Esophagus squamous epithelium (tissue), 4 donors: ENCODE measurements around the gene DRC3.

Experiments
- CTCF ChIP-seq, 6 experiments: fragments of 450-650 bp in 4 of 6; fragments of 200-600 bp in 2 of 6; sonication (generic) in 2 of 6; IDR thresholded peaks; one replicate each; pipeline ENCODE4 v1.5.1; 2016 to 2019; ENCODE audit warnings: antibody characterized with exemption in 6 of 6, mild to moderate bottlenecking in 4 of 6, moderate library complexity in 4 of 6
- POLR2A ChIP-seq, 4 donors: fragments of 450-650 bp; IDR thresholded peaks; one replicate each; pipeline ENCODE4 v1.6.1; 2017; ENCODE audit warnings: antibody characterized with exemption in 4 of 4, mild to moderate bottlenecking in 4 of 4, moderate library complexity in 3 of 4

- TF ChIP-seq POLR2A (IDR thresholded peaks at IDR 0.05), result no peak
- no peak for TF ChIP-seq CTCF (IDR thresholded peaks at IDR 0.05)
These were observed 12.9 kb upstream of the DRC3 start for GRCh38 chr17:17959520-17960361.
